Stimulated activated CD4-positive, alpha-beta T cell treated with anti-CD3 and anti-CD28 coated beads, Interleukin-4, amount 100 ng/mL, for 24 hours (primary cell): Measurements from ENCODE around the gene PRKCZ.
A peak's percentile ranks its signal among the peaks of the same experiment; 100 is the strongest.

Experiments
- DNase-seq: peaks from one replicate; pipeline ENCODE4 v3.0.0-alpha.2; 2020

PRKCZ gene

DNA sequence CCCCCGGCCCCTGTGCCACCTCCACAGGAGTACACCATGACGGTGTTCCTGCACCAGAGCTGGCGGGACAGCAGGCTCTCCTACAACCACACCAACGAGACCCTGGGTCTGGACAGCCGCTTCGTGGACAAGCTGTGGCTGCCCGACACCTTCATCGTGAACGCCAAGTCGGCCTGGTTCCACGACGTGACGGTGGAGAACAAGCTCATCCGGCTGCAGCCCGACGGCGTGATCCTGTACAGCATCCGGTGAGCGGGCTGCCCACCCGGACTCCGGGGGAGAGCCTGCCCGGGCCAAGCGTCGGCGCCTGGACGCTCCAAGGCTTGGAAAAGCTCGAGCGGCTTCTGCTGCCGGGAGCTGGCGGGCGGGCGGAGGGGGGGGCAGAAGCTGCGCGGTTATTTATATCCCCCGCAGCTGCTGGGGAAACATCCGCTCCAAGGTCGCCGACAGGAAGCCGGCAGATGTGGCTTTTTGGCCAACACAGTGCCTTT is 24.7 kb upstream of the PRKCZ start:
- DNase-seq: no peak

GRCh38 chr1:2027961-2028583 is 22.1 kb upstream of the PRKCZ start:
- no peak for DNase-seq

DNA sequence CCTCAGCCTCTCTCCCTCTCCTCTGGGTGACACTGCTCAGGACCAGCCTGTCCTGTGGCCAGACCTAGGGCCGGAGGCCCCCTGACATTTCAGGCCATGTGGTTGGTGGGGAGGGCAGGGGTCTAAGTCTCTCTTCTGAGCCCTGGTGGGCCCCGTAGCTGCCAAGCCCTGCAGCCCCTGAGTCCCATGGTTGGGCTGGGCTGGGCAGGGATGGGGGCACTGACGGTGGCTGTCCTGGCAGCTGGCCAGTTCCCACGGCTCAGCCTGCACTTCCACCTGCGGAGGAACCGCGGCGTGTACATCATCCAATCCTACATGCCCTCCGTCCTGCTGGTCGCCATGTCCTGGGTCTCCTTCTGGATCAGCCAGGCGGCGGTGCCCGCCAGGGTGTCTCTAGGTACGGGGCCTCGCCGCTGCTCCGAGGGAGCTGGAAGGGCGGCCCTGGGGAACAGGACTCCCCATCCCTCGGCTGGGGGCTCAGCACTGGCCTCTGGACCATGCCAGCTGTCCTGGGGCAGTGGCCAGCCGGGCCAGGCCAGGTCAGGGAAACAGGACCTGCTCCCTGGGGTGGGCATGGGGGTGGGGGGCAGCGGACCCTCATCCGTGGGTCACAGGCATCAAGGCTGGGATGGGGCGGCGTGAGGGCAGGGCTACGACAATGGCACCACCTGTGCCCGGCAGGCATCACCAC is 21.2 kb upstream of the PRKCZ start:
- no peak for DNase-seq

GRCh38 chr1:2029561-2029960 is 20.6 kb upstream of the PRKCZ start:
- no peak for DNase-seq

DNA sequence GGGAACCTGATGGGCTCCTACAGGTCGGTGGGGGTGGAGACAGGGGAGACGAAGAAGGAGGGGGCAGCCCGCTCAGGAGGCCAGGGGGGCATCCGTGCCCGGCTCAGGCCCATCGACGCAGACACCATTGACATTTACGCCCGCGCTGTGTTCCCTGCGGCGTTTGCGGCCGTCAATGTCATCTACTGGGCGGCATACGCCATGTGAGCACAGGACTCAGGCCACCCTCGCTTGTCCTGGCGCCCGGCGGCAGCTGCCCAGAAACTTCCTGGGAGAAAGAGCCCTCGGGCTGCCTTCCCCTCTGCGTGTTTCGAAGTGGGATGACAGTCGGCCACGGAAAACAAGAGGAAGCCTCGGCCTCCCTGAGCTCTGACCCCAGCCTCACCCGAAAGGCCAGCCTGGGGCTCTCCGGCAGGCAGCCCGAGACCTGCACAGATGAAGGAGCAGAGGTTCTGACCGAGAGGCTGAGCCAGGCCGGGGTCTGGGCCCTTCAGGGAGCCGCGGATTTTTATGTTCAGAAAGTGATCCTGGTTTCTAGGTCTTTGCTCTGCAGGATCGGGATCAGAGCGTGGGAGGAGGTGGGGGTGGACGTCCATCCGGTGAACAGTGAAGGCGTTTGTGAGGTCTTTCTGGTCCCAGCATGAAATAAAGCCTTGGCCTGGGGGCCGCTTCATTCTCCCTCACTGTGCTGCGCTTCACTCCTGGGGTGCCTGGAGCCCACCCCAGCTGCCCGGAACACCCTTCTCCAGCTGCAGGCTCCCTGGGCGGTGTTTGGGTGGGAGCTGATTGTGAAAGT is 19.9 kb upstream of the PRKCZ start:
- DNase-seq: no peak

GRCh38 chr1:2031546-2032540 is 18.4 kb upstream of the PRKCZ start:
- no peak for DNase-seq

GRCh38 chr1:2032737-2033136 is 17.5 kb upstream of the PRKCZ start:
- DNase-seq: no peak

DNA sequence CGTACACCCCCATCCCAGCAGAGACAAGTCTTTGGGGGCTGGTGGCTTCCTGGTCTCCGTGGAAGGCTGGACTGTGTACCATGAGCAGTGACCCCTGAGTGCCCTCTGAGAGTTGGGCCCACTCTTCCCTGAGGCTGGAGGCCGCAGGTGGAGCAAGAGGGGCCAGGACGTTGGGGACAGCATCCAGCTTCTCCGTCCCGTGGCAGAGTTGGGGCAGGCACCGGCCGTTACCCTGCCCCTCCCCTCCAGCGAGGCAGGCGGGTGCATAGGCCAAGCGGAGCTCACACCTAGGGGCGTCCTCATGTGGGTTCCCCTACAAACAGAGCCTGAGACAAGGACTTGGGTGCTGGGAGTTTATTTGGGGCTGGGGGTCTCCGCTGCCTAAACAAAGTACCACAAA is 17.0 kb upstream of the PRKCZ start:
- no peak for DNase-seq

DNA sequence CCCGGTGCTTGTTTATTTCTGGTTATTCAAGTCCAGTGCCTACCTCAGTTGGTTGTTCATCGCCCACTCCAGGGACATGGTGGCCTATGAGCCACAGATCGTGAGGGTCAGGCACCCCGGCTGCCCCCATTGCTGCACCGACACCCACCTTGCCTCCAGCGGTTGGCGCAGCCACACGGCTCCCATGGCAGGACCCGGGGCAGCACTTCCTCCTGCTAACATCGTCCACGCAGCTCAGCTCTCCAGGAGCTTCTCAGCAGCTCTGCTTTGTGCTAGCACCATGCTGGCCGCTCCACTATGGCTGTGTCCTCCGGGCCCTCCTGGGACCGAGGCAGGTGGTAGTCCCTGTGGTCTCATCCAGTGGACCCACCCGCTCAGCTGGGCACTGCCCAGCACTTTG is 13.9 kb upstream of the PRKCZ start:
- DNase-seq: no peak

- no peak for DNase-seq
Measured at GRCh38 chr1:2037314-2037979, 12.8 kb upstream of the PRKCZ start.

DNA sequence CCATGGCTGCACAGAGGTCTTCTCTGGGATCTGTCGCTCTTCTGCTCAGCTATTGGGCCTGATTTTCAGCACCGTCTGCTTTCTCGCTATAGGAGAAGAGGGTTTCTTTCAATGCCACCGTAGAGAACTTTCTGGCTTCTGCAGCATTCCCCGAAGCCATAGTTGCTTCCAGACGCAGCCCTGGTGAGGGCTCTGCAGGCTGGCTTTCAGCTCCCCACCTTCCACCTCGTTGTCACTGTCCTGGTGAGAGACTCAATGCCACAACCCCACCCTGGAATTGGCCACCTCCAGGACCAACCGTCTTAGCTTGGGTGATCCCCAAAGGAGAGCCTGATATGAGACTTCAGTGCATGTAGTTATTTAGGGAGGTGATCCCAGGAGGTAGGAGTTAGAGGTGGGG is 12.0 kb upstream of the PRKCZ start:
- DNase-seq: no peak

DNA sequence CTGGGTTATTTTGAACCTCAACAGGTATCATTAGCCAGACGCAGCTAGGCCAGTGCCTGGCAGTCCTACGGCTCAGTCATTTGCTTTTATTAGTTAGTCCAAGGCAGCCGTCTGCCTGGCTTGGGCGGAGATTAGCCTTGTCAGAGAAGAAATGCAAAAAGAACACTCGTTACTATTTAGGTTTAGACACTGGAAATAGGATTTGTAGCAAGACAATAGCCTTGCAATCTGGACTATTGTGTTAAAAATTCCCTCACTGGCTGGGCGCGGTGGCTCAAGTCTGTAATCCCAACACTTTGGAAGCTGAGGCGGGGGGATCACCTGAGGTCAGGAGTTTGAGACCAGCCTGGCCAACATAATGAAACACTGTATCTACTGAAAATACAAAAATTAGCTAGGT is 11.0 kb upstream of the PRKCZ start:
- no peak for DNase-seq

GRCh38 chr1:2041305-2041704 is 8.9 kb upstream of the PRKCZ start:
- DNase-seq: no peak

- DNase-seq: no peak
Measured at GRCh38 chr1:2041887-2042286, 8.3 kb upstream of the PRKCZ start.

DNA sequence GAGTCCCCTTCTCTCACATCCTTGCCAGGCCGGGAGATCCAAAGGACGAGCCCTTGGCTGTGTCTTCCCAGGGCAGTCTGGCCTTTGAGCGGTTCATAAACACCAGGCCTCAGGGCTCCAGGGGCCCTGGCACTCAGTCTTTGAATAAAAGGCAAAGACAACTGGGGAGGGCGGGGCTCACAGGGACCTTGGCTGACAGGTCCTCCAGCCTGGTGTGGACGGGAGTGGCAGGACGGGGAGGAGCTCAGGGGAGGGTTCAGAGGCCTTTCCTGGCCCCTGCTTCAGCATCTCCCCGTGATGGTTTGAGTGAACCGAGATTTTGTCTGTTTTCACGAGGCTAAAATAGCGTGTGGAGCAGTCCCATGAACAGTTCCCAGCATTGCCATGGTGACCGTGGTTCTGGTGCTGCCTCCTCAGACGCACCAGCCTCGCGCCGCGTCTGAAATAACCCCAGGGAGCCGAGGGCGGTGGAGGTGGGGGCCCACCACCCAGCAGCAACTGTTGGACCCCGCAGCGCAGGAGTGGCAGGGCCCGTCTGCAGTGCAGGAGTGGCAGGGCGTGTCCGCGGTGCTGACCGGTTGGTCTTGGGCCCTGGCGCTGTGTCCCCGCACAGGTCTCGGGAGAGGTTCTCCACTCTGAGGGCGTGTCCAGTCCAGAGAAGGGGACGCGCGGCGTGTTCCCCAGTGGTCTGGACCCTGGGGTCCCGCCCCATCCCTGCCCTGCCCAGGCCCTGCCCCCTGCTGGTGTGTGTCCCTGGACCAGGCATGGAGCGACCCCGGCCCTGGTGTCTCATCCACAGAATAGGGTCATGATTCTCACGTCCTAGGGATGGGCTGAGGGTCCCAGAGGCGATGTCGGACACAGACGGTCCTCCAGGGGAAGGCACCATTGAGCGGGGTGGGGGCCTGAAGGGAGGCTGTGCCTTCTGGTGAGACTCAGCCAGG is 7.1 kb upstream of the PRKCZ start:
- DNase-seq: no peak

DNA sequence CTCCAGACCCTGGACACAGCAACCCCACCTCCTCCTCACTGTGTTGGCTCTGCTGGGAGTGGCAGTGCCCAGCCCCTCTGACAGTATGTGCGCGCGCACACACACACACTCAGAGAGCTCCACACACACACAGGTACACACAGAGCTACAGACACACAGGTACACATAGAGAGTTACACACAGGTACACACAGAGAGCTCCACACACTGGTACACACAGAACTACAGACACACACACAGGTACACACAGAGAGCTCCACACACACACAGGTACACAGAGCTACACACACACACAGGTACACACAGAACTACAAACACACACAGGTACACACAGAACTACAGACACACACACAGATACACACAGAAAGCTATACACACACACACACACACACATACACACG is 6.3 kb upstream of the PRKCZ start:
- DNase-seq: no peak

GRCh38 chr1:2044510-2045319 is 5.5 kb upstream of the PRKCZ start:
- DNase-seq: peak; percentile 78

DNA sequence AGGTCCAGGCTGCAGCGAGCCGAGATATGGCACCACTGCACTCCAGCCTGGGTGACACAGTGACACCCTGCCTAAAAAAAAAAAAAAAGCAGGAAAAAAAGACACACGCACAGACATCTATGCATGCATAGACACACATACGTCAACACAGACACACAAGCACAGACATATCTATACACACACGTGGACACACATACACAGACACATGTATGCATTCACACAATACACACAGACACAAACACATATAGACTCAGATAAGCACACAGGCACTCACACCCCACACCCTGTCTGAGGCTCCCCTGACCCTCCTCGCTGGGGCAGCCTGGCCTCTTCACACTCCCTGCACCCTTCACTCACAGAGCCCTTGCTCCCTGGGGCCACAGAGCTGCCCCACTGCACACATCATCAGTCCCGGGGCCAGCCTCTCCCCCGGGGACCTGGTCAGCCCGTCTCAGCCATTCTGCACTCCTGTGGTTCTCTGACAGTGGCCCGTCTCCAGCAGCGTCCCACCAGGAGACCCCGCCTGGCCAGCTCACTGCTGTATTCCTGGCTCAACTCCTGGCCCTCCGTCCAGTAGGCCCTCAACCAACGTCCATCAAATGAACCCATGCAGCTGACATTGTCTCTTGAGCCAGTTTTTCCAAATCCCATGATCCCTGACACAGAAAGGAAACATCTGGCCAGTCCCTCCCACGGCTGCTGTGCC is 4.6 kb upstream of the PRKCZ start:
- DNase-seq: no peak

DNA sequence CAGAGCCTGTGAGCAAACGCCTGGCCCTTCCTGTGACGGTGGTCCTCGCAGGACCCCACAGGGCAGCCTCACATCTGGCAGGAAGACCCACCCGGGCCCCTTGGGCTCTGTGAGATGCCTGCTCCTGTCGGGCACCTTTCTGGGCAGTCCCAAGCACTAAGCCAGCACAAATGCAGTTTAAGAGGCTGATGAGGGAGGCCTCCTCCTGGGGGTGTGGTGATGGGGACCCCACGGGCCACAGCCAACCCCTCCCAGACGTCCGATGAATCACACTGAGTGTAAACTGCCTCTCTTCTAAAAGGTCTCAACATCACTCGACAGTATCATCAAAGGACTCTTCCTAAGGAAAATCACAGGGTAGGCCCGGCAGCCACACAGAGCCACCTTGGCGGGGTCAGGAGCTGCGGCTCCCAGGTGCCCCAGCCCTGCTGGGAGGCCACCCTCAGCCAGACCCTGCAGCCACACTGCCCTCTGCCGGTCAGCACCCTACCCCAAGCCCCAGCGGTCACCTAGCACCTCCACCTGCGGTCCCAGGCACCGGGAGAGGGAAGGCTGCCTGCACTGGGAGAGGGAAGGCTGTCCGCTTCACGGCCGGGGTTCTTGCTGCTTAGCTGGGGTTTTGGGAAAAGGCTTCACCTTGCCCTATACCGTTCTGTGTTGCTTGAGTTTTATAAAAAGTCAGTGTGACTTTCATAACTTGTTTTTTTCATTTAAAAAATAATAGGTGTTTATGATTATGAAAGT is 3.9 kb upstream of the PRKCZ start:
- peak; percentile 49 for DNase-seq
